ENCODE measurements around the gene FAM168B.

The FAM168B gene

DNA sequence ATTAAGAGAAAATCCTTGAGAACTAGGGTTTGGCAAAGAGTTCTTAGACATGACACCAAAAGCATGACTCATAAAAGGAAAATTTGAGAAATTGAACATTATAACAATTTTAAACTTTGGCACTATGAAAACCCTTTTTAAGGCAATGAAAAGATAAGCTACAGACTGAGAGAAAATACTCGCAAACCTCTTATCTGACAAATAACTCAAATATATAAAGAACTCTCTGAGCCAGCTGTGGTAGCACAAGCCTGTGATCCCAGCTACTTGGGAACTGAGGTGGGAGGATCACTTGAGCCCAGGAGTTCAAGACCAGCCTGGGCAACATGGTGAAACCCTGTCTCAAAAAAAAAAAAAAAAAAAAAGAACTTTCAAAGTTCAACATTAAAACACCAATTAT, 70.5 kb downstream of the FAM168B start:
- no peak overlapping the region for H3K9ac ChIP-seq (ENCODE audit: low read length)
- H3K4me3 ChIP-seq (ENCODE audit: low read length) = no peak overlapping the region
- H3K36me3 ChIP-seq (ENCODE audit: control insufficient read depth, insufficient read depth, low read length) = no peaks in the 10 kb centered on the region
- H3K4me1 ChIP-seq (ENCODE audit: control insufficient read depth, insufficient read depth, low read length) = no peaks in the 10 kb centered on the region
- H3K9me3 ChIP-seq (ENCODE audit: control insufficient read depth, low read length) = no peaks in the 10 kb centered on the region
- no peaks in the 10 kb centered on the region for H3K27me3 ChIP-seq (ENCODE audit: control insufficient read depth, insufficient read depth, low read length)

DNA sequence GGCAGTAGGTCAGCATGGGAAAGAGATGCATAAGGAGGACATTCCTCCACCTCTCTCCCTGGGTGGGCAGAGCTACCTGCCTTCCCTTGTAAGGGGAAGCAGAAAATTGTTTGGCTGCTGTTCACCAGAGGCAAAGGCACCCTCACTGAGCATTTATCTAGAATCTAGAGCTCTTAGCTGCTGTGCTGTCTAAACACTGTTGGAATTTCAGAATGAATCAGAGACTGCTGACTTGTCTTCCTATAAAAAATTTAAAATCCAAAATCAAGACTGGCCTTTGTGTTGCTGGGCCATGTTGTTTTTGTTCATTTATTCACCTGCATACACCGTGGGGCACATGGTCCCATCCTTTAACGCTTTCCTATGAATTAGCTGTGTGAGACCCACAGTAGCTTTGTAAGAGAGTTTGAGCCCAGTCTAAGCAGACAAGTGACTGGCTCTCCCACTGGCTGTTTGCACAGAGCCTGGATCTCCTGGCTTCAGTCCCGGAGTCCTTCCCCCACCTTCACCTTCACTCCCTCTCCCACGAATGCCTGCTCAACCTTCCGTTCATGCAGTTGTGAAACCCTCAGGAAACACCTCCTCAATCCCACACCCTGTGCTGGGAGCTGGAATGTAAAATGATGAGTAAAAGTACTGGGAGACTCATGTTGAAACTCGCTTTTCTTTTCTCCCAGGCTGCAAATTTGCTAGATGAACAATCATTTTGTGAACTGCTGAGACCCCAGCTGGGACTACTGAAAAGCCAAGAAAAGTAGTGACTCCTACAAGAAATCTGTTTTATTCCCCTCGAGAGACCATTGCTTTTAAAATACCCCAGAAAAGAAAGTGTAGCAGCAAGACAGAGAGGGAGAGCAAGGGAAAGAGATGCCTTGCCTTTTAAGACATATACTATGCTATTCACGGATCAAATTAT, 76.2 kb downstream of the FAM168B start:
- H3K27me3 ChIP-seq (ENCODE audit: control insufficient read depth, insufficient read depth, low read length) = no peaks in the 10 kb centered on the region
- H3K9me3 ChIP-seq (ENCODE audit: control insufficient read depth, low read length) = no peaks in the 10 kb centered on the region
- no peak overlapping the region for H3K9ac ChIP-seq (ENCODE audit: low read length)
- no peaks in the 10 kb centered on the region for H3K36me3 ChIP-seq (ENCODE audit: control insufficient read depth, insufficient read depth, low read length)
- H3K4me1 ChIP-seq (ENCODE audit: control insufficient read depth, insufficient read depth, low read length) = no peaks in the 10 kb centered on the region
- H3K4me3 ChIP-seq (ENCODE audit: low read length) = no peak overlapping the region

DNA sequence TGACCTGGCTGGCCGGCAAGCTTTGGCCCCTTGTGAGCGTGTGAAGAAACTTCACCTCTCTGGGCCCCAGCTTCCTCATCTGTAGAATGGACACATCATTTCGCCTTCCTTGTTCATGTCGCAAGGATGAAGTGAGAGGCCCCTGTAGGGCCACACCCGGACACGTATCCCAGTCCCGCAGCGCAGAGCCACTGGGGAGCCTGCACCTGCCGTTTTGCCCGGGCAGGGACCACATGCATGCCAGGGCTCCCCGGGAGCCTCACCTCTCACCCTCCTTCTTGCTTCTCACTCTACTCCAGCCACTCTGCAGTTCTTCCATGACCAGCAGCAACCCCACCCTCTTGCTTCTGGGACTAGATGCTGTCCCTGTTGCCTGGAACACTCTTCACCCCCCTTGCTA, 77.5 kb downstream of the FAM168B start:
- Histone ChIP-seq H3K9me3 (ENCODE audit: control insufficient read depth, low read length) (no peaks in the 10 kb centered on the region), H3K27me3 (ENCODE audit: control insufficient read depth, insufficient read depth, low read length) (no peaks in the 10 kb centered on the region), H3K4me3 (ENCODE audit: low read length) (no peak overlapping the region), H3K4me1 (ENCODE audit: control insufficient read depth, insufficient read depth, low read length) (no peaks in the 10 kb centered on the region), H3K9ac (ENCODE audit: low read length) (no peak overlapping the region), H3K36me3 (ENCODE audit: control insufficient read depth, insufficient read depth, low read length) (no peaks in the 10 kb centered on the region)

DNA sequence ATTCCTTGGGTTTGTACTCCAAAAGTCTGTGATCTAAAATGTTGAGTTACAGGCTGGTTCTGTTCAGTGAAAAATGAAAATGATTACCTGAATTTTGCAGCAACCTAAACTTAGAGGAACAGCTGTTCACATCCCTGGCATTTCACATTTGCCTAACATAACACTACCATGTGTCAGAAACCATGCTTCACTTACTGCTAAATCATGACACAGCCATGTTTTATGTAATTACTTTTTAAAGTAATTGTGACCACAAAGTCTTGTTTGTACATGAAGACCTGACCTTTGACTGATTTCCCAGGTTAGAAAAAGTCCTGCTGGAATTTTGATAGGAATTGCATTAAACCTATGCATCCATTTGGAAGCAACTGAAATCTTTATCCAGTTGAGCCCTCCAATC, 79.1 kb downstream of the FAM168B start:
- no peak overlapping the region for H3K9ac ChIP-seq (ENCODE audit: low read length)
- H3K4me3 ChIP-seq (ENCODE audit: low read length) = no peak overlapping the region
- H3K9me3 ChIP-seq (ENCODE audit: control insufficient read depth, low read length) = no peaks in the 10 kb centered on the region
- no peaks in the 10 kb centered on the region for H3K27me3 ChIP-seq (ENCODE audit: control insufficient read depth, insufficient read depth, low read length)
- no peaks in the 10 kb centered on the region for H3K4me1 ChIP-seq (ENCODE audit: control insufficient read depth, insufficient read depth, low read length)
- H3K36me3 ChIP-seq (ENCODE audit: control insufficient read depth, insufficient read depth, low read length) = no peaks in the 10 kb centered on the region

DNA sequence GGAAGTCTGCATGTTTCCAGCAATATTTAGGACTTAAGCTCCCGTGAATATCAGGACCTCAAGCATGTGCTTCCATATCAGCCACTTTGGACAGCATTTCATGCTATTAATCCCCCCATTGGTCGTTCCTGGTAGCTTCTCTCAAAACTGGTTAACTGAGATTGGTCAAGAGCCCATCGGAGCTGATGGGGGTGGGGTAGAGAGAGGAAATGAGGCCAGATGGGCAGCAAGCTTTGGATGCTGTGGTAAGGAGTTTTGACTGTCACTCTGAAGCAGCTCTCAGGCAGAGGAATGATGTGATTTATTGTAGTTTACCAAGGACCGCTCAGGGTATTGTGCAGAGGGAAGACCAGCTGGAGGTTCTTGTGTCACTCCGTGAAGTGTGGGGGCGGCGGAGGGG, 81.8 kb downstream of the FAM168B start:
- no peaks in the 10 kb centered on the region for H3K4me1 ChIP-seq (ENCODE audit: control insufficient read depth, insufficient read depth, low read length)
- H3K27me3 ChIP-seq (ENCODE audit: control insufficient read depth, insufficient read depth, low read length) = no peaks in the 10 kb centered on the region
- no peak overlapping the region for H3K4me3 ChIP-seq (ENCODE audit: low read length)
- H3K9me3 ChIP-seq (ENCODE audit: control insufficient read depth, low read length) = no peaks in the 10 kb centered on the region
- H3K36me3 ChIP-seq (ENCODE audit: control insufficient read depth, insufficient read depth, low read length) = no peaks in the 10 kb centered on the region
- H3K9ac ChIP-seq (ENCODE audit: low read length) = no peak overlapping the region

DNA sequence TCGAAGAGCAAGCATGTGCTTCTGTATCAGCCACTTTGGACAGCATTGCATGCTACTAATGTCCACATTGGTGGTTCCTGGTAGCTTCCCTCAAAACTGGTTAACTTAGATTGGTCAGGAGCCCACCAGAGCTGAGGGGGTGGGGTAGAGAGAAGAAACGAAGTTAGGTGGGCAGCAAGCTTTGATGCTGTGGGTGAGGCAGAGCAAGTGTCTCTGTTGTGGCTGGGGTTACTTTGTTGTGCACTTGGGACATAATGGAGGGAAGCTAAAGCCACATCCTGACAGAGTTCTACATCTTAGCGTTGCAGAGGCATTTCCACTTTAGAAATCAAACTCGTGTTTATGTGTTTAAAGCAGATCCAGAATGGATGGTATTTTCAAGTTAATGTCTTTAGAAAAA, 82.7 kb downstream of the FAM168B start:
- no peaks in the 10 kb centered on the region for H3K27me3 ChIP-seq (ENCODE audit: control insufficient read depth, insufficient read depth, low read length)

DNA sequence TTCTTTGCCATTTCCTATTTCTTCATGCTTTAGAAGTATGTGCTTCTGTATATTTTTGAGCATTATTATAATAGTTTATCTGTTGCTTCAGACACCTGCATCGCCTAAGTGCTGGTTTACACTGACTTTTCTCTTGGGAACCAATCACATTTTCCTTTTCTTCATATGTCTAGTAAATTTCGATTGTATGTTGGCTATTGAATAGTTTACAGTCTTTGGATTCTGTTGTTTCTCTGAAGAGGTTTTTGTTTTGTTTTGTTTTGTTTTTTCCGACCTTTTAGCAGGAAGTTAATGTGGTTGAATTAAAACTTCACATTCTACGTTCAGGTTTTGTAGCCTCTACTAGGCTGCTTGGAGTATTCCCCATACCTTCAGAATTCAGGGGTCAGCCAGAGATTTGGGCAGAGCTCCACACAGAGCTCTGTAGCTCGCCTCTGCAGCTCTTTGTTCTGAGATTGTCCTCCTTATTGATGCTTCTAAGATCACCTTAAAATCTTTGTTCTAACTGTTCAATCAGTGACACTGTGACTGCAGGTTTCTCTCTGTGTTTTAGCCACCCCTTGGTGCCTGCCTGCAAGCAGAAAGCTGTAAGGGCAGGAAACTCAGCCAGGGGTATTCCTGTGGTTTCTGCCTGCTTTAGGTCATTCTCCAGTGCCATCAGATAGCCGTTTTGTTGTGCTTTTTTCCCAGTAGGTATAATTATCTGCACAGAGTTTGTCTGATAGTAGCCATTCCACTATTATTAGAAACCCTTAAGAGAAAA, 83.4 kb downstream of the FAM168B start:
- Histone ChIP-seq H3K9ac (ENCODE audit: low read length) (no peak overlapping the region), H3K36me3 (ENCODE audit: control insufficient read depth, insufficient read depth, low read length) (no peaks in the 10 kb centered on the region), H3K9me3 (ENCODE audit: control insufficient read depth, low read length) (no peaks in the 10 kb centered on the region), H3K4me1 (ENCODE audit: control insufficient read depth, insufficient read depth, low read length) (no peaks in the 10 kb centered on the region), H3K27me3 (ENCODE audit: control insufficient read depth, insufficient read depth, low read length) (no peaks in the 10 kb centered on the region), H3K4me3 (ENCODE audit: low read length) (no peak overlapping the region)

More for the DNA sequence above, 82.7 kb downstream of the FAM168B start:
- Histone ChIP-seq H3K9ac (ENCODE audit: low read length) (no peak overlapping the region), H3K4me3 (ENCODE audit: low read length) (no peak overlapping the region), H3K4me1 (ENCODE audit: control insufficient read depth, insufficient read depth, low read length) (no peaks in the 10 kb centered on the region), H3K36me3 (ENCODE audit: control insufficient read depth, insufficient read depth, low read length) (no peaks in the 10 kb centered on the region), H3K9me3 (ENCODE audit: control insufficient read depth, low read length) (no peaks in the 10 kb centered on the region)

DNA sequence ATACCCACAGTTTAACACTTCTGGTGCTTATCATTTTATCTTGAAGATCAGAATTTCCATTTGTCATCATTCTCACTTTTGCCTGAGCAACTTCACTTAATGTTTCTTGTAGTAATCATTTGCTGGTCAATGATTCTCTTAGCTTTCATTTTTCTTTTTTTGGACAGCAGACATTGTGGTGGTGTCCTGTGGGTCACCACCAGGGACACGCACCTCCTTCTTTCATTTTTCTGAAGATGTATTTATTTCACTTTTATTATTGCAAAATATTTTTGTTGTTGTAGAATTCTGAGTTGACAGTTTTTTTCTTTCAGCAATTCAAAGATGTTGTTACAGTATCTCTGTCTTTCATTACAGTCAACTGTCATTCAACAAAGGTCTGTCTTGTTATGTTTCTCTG, 84.3 kb downstream of the FAM168B start:
- H3K9me3 ChIP-seq (ENCODE audit: control insufficient read depth, low read length) = no peaks in the 10 kb centered on the region
- no peaks in the 10 kb centered on the region for H3K4me1 ChIP-seq (ENCODE audit: control insufficient read depth, insufficient read depth, low read length)
- H3K36me3 ChIP-seq (ENCODE audit: control insufficient read depth, insufficient read depth, low read length) = no peaks in the 10 kb centered on the region
- no peaks in the 10 kb centered on the region for H3K27me3 ChIP-seq (ENCODE audit: control insufficient read depth, insufficient read depth, low read length)
- no peak overlapping the region for H3K4me3 ChIP-seq (ENCODE audit: low read length)
- no peak overlapping the region for H3K9ac ChIP-seq (ENCODE audit: low read length)

DNA sequence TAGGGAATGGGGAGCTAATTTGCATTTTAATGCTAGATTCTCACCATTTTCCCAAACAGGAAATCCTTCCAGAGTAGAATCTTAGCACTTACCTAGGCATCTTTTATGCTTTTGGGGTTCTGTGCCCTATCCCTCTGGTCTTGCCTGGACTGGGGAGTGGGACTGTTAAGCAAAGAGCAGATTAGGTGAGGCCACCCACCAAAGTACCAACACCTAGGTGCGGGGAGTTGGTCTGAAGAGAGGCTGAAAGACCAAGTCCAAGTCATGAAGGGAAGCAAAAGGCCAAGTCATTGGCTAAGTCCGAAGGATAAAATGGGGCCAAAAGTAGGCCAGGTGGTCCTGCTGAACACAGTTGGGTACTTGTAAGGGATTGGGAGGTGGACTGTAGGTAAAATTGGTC, 86.7 kb downstream of the FAM168B start:
- H3K9ac ChIP-seq (ENCODE audit: low read length) = no peak overlapping the region
- no peaks in the 10 kb centered on the region for H3K9me3 ChIP-seq (ENCODE audit: control insufficient read depth, low read length)
- no peaks in the 10 kb centered on the region for H3K36me3 ChIP-seq (ENCODE audit: control insufficient read depth, insufficient read depth, low read length)
- H3K27me3 ChIP-seq (ENCODE audit: control insufficient read depth, insufficient read depth, low read length) = no peaks in the 10 kb centered on the region
- H3K4me3 ChIP-seq (ENCODE audit: low read length) = no peak overlapping the region
- no peaks in the 10 kb centered on the region for H3K4me1 ChIP-seq (ENCODE audit: control insufficient read depth, insufficient read depth, low read length)

DNA sequence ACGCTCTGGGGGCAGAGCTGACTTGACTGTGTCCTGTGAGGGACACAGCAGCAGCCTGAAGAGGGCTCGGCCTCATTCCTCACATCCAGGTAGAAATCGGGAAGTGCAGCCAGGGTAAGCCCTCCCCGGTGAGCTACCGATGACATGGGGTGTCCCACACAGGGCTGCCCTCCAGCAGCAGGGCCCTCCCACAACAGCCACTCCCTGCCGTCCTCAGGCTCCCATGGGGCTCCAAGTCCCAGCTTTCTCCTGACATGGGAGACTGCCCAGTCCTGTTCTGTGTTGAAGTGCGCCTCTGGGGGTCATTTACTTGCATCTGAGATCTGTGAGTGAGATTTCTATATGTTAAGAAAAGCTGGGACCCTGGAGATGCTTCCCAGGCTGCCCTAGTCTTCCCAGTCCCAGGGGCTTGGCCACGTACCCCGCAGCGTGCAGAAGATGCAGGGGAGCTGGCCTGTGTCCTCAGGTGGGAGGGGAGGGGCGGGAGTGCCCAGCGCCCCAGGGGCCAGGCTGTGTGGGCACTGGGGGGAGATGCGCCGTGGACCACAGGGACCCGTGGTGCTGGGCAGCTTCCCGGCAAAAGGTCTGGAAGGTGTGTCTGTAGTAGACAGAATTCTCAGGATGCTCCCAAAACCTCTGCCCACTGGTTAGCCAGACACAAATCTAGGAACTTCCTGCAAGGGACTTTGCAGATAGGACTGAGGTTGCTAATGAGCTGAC, 87.9 kb downstream of the FAM168B start:
- H3K36me3 ChIP-seq (ENCODE audit: control insufficient read depth, insufficient read depth, low read length) = no peaks in the 10 kb centered on the region
- H3K9me3 ChIP-seq (ENCODE audit: control insufficient read depth, low read length) = no peaks in the 10 kb centered on the region
- H3K4me1 ChIP-seq (ENCODE audit: control insufficient read depth, insufficient read depth, low read length) = no peaks in the 10 kb centered on the region
- H3K27me3 ChIP-seq (ENCODE audit: control insufficient read depth, insufficient read depth, low read length) = no peaks in the 10 kb centered on the region
- no peak overlapping the region for H3K9ac ChIP-seq (ENCODE audit: low read length)
- no peak overlapping the region for H3K4me3 ChIP-seq (ENCODE audit: low read length)

DNA sequence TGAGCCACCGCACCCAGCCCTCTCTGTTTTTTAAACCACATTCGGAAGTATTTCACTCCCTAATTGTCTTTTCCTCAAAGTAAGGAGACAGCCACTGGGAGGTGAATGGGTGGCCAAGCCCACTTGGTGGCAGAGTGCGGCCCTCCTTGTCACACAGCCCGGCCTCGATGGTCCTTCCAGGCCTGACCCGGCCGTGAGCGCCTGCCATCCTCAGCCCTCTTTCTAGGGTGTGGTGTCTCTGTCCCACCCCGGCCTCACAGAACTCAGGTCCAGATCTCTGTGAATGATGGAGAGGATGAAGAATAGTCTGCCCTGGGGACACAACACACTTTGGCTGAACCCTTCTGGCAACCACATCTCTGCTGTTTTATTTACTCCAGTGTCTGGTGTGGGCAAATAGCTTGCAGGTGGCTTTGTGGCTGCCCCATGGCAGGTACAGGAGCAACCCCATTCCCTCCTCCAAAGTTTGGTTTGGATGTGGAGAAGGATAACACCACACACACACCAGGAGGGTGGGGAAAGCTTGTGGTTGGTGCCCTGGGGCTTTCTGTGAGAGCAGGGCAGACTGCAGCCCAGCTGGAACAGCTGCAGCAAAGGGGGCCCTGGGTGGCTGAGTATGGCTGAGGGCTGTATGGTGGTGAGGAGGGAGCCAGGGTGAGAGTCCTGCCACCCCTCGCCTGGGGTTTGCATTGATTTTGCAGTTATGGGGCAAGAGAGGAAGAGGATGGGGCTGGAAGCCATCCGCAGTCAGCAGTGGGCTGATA, 88.6 kb downstream of the FAM168B start:
- no peaks in the 10 kb centered on the region for H3K4me1 ChIP-seq (ENCODE audit: control insufficient read depth, insufficient read depth, low read length)
- no peaks in the 10 kb centered on the region for H3K36me3 ChIP-seq (ENCODE audit: control insufficient read depth, insufficient read depth, low read length)
- H3K9me3 ChIP-seq (ENCODE audit: control insufficient read depth, low read length) = no peaks in the 10 kb centered on the region
- H3K27me3 ChIP-seq (ENCODE audit: control insufficient read depth, insufficient read depth, low read length) = no peaks in the 10 kb centered on the region
- no peak overlapping the region for H3K4me3 ChIP-seq (ENCODE audit: low read length)
- no peak overlapping the region for H3K9ac ChIP-seq (ENCODE audit: low read length)
